ENCODE results near the gene IL17REL.

DNA sequence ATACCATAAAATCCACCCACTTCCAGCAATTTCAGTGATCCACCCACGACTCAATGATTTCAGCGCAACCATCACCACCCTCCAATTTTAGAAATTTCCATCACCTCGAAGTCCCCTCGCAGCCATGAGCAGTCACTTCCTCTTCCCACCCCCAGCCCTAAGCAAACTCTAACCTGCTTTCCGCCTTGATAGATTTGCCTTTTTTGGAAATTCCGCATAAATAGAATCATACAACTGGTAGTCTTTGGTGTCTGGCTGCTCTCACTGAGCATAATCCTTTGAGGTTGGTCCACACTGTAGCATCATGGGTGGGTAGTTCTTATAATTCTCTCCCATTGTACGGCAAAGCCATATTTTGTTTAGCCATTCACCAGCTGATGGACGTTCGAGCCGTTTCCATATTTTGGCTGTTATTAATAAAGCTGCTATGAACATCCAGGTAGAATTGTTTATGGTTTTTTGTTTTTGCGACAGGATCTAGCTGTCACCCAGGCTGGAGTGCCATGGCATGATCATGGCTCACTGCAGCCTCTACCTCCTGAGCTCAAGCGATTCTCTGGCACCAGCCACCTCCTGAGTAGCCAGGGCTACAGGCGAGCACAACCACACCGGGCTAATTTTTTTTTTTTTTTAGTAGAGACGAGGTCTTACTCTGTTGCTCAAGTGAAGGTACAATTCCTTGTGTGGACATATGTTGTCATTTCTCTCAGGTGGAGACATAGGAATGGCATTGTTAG, 36.0 kb downstream of the IL17REL start:
- no peak for TF ChIP-seq POLR2AphosphoS5 (IDR thresholded peaks at IDR 0.05; ENCODE audit: low read depth)
- TF ChIP-seq CTCF (IDR thresholded peaks at IDR 0.05; ENCODE audit: insufficient read depth, low read length), result no peak
- TF ChIP-seq REST (IDR thresholded peaks at IDR 0.05; ENCODE audit: insufficient replicate concordance, low read depth), result no peak

Measured in HL-60 (cell line).